GM10266 (cell line): ENCODE measurements around the gene BRPF3.
A peak's percentile ranks its signal among the peaks of the same experiment; 100 is the strongest.

Source experiments
- DNase-seq: peaks from one replicate; pipeline ENCODE4 v3.0.0; 2012; ENCODE audit errors: extremely low spot score
- TF ChIP-seq, protein P1 (sequence below): IDR thresholded peaks from 2 replicates; pipeline ENCODE4 v1.5.1; 2012; ENCODE audit warnings: mild to moderate bottlenecking, low read depth; ENCODE audit not compliant: control insufficient read depth, insufficient read depth; ENCODE audit errors: missing control alignments

BRPF3 gene

GRCh38 chr6:36242626-36243025, 46.1 kb downstream of the BRPF3 start:
- DNase-seq: no peak
- TF ChIP-seq, protein P1, sequence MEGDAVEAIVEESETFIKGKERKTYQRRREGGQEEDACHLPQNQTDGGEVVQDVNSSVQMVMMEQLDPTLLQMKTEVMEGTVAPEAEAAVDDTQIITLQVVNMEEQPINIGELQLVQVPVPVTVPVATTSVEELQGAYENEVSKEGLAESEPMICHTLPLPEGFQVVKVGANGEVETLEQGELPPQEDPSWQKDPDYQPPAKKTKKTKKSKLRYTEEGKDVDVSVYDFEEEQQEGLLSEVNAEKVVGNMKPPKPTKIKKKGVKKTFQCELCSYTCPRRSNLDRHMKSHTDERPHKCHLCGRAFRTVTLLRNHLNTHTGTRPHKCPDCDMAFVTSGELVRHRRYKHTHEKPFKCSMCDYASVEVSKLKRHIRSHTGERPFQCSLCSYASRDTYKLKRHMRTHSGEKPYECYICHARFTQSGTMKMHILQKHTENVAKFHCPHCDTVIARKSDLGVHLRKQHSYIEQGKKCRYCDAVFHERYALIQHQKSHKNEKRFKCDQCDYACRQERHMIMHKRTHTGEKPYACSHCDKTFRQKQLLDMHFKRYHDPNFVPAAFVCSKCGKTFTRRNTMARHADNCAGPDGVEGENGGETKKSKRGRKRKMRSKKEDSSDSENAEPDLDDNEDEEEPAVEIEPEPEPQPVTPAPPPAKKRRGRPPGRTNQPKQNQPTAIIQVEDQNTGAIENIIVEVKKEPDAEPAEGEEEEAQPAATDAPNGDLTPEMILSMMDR: no peak

GRCh38 chr6:36243562-36244212, 47.1 kb downstream of the BRPF3 start:
- DNase-seq: no peak
- TF ChIP-seq, protein P1: no peak

GRCh38 chr6:36244641-36245280, 48.2 kb downstream of the BRPF3 start:
- TF ChIP-seq, protein P1: no peak
- DNase-seq: no peak

DNA sequence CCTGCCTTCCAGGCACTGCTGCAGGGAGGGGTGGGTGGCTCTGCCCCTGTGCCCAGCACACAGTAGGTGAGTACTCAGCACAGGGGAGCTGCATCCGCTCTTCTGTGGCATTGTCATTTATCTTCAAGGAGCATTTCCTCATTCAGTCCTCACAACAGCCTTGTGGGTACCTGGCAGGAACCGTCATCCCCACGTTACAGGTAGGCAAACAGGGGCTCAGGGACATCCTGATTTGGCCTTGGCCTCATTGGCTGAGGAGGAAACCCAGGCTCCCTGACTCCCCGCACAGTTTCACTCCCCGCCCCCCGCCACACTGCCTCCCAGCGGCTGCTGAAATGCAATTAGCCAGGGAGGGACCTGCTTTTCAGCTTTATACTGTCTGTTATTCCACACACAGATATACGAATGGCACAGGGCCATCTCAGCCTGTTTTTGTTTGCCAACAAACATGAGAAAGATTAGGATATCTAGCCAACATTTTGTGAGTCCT, 49.1 kb downstream of the BRPF3 start:
- TF ChIP-seq, protein P1: peak; percentile 52
- DNase-seq: peak; percentile 21

DNA sequence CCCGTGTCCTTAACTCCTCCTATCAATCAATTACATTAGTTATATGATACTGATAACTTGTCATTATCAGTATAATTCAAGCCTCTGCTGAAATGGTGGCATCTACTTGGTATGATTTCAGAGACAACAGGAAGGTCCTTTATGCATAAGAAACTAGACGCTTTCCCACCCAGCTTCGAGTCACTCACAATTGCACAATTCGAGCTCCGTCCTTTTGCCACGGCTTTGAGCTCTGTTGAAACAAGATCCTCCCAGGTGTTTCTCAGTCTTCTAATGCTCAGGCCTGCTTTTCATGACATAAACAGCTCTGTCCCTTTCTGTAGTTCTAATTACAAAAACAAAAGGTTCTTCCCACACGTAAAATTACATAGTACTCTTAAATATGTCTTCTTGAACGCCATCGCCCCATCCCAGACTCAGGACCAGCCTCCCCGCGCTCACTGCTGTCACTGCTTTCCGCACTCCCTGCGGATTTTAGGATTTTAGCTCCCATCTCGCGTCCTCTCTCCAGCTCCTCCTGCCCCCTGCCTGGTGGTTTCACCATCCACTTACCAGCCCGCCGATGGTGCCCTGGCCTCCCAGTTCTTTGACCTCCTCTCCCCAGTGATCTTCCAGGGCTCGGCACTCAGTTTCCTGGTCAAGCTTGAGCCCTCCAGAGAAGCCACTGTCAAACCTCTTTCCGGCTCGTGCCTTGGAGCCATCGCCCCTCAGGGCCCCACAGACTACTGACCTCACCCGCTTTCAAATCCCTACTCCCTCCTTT, 50.1 kb downstream of the BRPF3 start:
- no peak for DNase-seq

DNA sequence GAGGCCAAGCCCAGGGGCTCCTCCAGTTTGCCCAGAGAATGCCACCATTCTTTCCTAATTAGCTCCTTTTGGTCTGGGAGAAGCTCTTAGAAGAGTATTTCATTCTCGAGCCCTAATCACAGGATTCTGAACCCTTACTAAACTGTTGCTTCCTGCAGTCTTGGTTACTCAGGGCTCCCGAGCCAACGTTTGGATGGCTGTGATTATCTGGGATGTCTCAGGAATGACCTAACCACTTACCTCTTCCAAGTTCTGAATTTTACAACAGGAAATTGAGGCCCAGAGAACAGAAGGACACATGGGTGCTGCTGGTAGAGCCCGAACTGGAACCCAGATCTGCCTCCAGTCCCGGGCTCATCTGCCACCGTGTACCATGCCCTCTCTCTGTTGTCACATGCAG, 51.1 kb downstream of the BRPF3 start:
- TF ChIP-seq, protein P1: no peak
- DNase-seq: no peak

More for the DNA sequence above, 50.1 kb downstream of the BRPF3 start:
- TF ChIP-seq, protein P1: no peak
